Fibroblast of lung (primary cell): Measurements from ENCODE around the gene GRIN2A. TPM values are rescaled to one million over a fixed set of nuclear protein-coding genes. Genes with fewer than 3 reads are reported as not detected.

ENCODE experiments used
- DNase-seq, 2 donors: peaks; one replicate each; pipeline versions ENCODE4 v3.0.0 to v3.0.0-alpha.2; 2010; ENCODE audit warnings: low read depth in 2 of 2
- H2AFZ ChIP-seq: 2 replicates; pipeline ENCODE4 v1.5.1; 2012; ENCODE audit warnings: low read length, control low read depth, inconsistent platforms
- H3K27ac ChIP-seq: 2 replicates; pipeline ENCODE4 v1.5.1; 2011; ENCODE audit warnings: low read length, control low read depth; ENCODE audit not compliant: insufficient read depth
- H3K27me3 ChIP-seq: 2 replicates; pipeline ENCODE4 v1.5.1; 2011; ENCODE audit warnings: mild to moderate bottlenecking, low read length; ENCODE audit not compliant: control insufficient read depth, insufficient read depth
- H3K36me3 ChIP-seq: 2 replicates; pipeline ENCODE4 v1.5.1; 2011; ENCODE audit warnings: low read length; ENCODE audit not compliant: control insufficient read depth, insufficient read depth
- H3K4me1 ChIP-seq: 2 replicates; pipeline ENCODE4 v1.5.1; 2011; ENCODE audit warnings: low read length; ENCODE audit not compliant: control insufficient read depth, insufficient read depth; ENCODE audit errors: extremely low read depth
- H3K4me2 ChIP-seq: 2 replicates; pipeline ENCODE4 v1.5.1; 2011; ENCODE audit warnings: low read length, control low read depth; ENCODE audit not compliant: insufficient read depth; ENCODE audit errors: extremely low read depth
- H3K4me3 ChIP-seq, 4 experiments: fragments of 200-600 bp in 1 of 4; sonication (generic) in 1 of 4; replicated peaks in 1 of 4; 2 replicates each; pipeline ENCODE4 v1.5.1; 2011 to 2016; ENCODE audit warnings: low read length in 4 of 4, low read depth in 3 of 4, mild to moderate bottlenecking in 3 of 4, control low read depth in 2 of 4, inconsistent platforms in 1 of 4, mixed read lengths in 1 of 4; ENCODE audit not compliant: insufficient read depth in 1 of 4; ENCODE audit errors: control extremely low read depth in 1 of 4
- H3K79me2 ChIP-seq: 2 replicates; pipeline ENCODE4 v1.5.1; 2012; ENCODE audit warnings: mild to moderate bottlenecking, low read length, inconsistent platforms; ENCODE audit not compliant: control insufficient read depth, insufficient read depth
- H3K9ac ChIP-seq: 2 replicates; pipeline ENCODE4 v1.5.1; 2011; ENCODE audit warnings: mild to moderate bottlenecking, low read length, control low read depth; ENCODE audit not compliant: insufficient read depth
- H3K9me3 ChIP-seq: 2 replicates; pipeline ENCODE4 v1.5.1; 2012; ENCODE audit warnings: low read depth, low read length; ENCODE audit not compliant: control insufficient read depth, insufficient read depth
- H4K20me1 ChIP-seq: 2 replicates; pipeline ENCODE4 v1.5.1; 2011; ENCODE audit warnings: low read length; ENCODE audit not compliant: control insufficient read depth, insufficient read depth; ENCODE audit errors: extremely low read depth
- EZH2 ChIP-seq: IDR thresholded peaks from 2 replicates; pipeline ENCODE4 v1.5.1; 2012; ENCODE audit warnings: low read length, control low read depth, mild to moderate bottlenecking; ENCODE audit errors: missing control alignments
- polyA plus RNA-seq, 2 donors: library from polyadenylated mRNA; depleted of rRNA in 1 of 2; stranded (reverse) in 1 of 2; unstranded in 1 of 2; fragments of >200 nt; gene quantifications; 2 replicates each; pipeline ENCODE4 v1.2.1, GENCODE V29; 2011 to 2012; ENCODE audit warnings: missing spikeins in 1 of 2
- total RNA-seq: library from RNA; depleted of rRNA; stranded (reverse); fragments of >200 nt; gene quantifications from 2 replicates; pipeline ENCODE4 v1.2.1, GENCODE V29; 2014
- TF ChIP-seq, protein P1 (sequence below), 2 donors: IDR thresholded peaks in 1 of 2; conservative IDR thresholded peaks in 1 of 2; 1 replicate in 1 of 2; 2 replicates in 1 of 2; pipeline ENCODE4 v1.5.1; 2011 to 2012; ENCODE audit warnings: low read length in 2 of 2, control low read depth in 1 of 2, inconsistent platforms in 1 of 2, low read depth in 1 of 2, mild to moderate bottlenecking in 1 of 2

Gene GRIN2A
- total and polyA plus RNA-seq, 2 donors (not counting 1 experiment from before 2014, with no cell fraction given) = 0.15 to 0.33 TPM

DNA sequence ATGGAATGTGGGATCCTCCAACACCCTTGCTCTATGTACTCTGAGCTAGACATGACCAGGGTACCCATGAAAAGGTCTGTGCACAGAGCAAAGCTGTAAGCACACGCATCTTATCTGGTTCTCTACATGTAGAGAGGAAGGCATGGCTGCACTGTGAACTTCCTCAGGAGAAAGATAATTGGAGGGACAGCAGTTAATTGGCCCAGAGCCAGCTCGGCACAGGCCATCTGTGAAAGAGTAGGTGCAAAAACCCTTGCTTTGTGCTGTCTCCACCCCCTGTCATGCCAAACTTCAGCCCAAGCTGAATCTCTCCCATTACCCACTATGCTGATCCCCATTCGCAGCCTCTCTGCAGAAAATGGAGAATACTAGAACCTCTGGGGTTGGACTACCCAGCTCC is 241.0 kb downstream of the GRIN2A start:
- Histone ChIP-seq H3K27me3 (no peaks in the 10 kb centered on the region), H3K4me3 (no peak overlapping the region), H3K79me2 (no peaks in the 10 kb centered on the region), H3K27ac (no peak overlapping the region), H3K36me3 (no peaks in the 10 kb centered on the region), H3K4me1 (no peaks in the 10 kb centered on the region), H3K4me2 (no peak overlapping the region), H3K9ac (no peak overlapping the region), H2AFZ (no peak overlapping the region), H4K20me1 (no peaks in the 10 kb centered on the region), H3K9me3 (no peaks in the 10 kb centered on the region)
- TF ChIP-seq EZH2 = no peak
- TF ChIP-seq, protein P1, sequence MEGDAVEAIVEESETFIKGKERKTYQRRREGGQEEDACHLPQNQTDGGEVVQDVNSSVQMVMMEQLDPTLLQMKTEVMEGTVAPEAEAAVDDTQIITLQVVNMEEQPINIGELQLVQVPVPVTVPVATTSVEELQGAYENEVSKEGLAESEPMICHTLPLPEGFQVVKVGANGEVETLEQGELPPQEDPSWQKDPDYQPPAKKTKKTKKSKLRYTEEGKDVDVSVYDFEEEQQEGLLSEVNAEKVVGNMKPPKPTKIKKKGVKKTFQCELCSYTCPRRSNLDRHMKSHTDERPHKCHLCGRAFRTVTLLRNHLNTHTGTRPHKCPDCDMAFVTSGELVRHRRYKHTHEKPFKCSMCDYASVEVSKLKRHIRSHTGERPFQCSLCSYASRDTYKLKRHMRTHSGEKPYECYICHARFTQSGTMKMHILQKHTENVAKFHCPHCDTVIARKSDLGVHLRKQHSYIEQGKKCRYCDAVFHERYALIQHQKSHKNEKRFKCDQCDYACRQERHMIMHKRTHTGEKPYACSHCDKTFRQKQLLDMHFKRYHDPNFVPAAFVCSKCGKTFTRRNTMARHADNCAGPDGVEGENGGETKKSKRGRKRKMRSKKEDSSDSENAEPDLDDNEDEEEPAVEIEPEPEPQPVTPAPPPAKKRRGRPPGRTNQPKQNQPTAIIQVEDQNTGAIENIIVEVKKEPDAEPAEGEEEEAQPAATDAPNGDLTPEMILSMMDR (conservative IDR thresholded peaks at IDR 0.05 in 1 of 2, IDR thresholded peaks at IDR 0.05 in 1 of 2; ENCODE audit: low read depth in 1 of 2, low read length in 2 of 2) = no peak
- DNase-seq = no peak

DNA sequence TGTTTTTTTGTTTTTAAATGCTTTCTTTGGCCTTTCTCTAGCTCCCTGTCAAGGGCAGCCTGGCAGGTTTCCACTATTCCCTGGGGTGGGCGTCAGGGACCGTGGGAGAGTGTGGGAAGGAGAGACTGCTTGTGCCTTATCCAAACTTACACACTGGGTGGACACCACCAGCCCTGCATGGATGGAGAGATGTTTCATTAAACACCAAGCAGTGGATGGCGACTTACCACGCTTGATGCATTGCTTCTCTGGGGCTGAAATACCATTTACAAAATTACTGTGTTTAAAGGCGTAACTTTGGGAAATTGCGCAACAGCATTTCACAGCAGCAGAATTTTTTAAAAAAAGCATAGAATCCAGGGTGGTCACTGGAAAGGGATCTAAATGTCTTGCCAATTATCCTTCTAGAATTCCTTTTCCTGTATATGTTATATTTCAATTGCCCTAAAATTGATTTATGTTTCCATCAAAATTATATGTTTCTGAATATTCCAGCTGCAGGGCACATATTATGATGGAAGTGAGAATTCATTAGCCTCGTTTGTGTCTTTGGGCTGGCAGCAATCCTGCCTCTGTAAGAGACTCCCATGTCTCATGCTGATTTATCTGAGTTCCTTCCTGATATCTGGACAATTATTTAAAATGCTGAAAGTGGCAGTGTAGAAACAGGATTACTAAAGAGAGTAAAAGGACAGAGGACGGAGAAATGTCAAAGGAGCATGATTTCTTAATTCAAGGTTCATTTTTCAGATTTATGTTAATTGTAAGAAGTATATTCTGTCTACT is 247.3 kb downstream of the GRIN2A start:
- Histone ChIP-seq H3K4me2 (no peak overlapping the region), H4K20me1 (no peaks in the 10 kb centered on the region), H2AFZ (no peak overlapping the region), H3K36me3 (no peaks in the 10 kb centered on the region), H3K4me3 (no peak overlapping the region), H3K9ac (no peak overlapping the region), H3K4me1 (no peaks in the 10 kb centered on the region), H3K9me3 (no peaks in the 10 kb centered on the region), H3K27ac (no peak overlapping the region), H3K79me2 (no peaks in the 10 kb centered on the region), H3K27me3 (no peaks in the 10 kb centered on the region)
- peak in 1 of 2 donors; percentile 19 for DNase-seq
- TF ChIP-seq, protein P1 (conservative IDR thresholded peaks at IDR 0.05 in 1 of 2, IDR thresholded peaks at IDR 0.05 in 1 of 2; ENCODE audit: low read depth in 1 of 2, low read length in 2 of 2) = no peak
- TF ChIP-seq EZH2 = no peak

DNA sequence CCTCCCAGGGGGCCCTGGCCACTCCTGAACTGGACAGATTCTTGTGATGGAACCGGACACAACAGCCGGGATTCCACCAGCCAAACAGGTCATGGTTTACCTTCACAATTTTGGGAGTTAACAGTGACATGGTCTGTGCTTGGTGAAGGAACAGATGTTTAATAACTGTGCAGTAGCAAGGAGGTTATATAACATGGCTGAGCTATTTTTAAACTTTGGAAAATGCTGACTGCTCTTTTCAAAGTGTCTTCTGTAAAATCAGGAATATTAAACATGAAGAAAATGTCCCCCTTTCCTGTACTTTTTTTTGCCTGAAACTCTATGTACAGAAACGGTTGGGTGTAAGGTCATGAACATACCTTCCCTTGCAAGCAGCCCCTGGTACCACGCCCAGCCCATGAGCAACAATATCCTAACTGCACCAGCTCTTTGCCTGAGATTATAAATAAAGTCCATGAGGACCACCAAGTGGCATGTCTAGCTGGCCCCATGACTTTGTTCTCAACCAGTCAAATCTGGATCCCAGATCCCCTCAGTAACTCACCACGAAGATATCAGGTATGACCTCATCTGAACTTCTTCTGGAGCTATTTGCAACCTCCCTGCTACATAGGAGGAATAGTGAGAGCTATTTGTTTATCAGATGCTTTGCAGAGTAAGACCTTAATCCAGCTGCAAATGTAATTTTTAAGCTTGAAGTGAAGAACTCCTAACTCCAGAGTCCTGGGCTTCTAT is 249.1 kb downstream of the GRIN2A start:
- no peaks in the 10 kb centered on the region for H3K36me3 ChIP-seq
- no peaks in the 10 kb centered on the region for H4K20me1 ChIP-seq
- no peaks in the 10 kb centered on the region for H3K9me3 ChIP-seq
- no peak overlapping the region for H3K4me2 ChIP-seq
- no peak overlapping the region for H3K4me3 ChIP-seq
- no peaks in the 10 kb centered on the region for H3K27me3 ChIP-seq
- H2AFZ ChIP-seq = no peak overlapping the region
- H3K4me1 ChIP-seq = no peaks in the 10 kb centered on the region
- no peak overlapping the region for H3K9ac ChIP-seq
- H3K27ac ChIP-seq = no peak overlapping the region
- no peaks in the 10 kb centered on the region for H3K79me2 ChIP-seq
- no peak for DNase-seq
- TF ChIP-seq, protein P1 (conservative IDR thresholded peaks at IDR 0.05 in 1 of 2, IDR thresholded peaks at IDR 0.05 in 1 of 2; ENCODE audit: low read depth in 1 of 2, low read length in 2 of 2) = no peak
- TF ChIP-seq EZH2 = no peak
